GM12891 (cell line): ENCODE data around the gene ACAD9.

Experiments used
- DNase-seq: peaks from one replicate; pipeline ENCODE4 v3.0.0; 2011; ENCODE audit warnings: low spot score; ENCODE audit not compliant: insufficient read length
- FAIRE-seq: peaks from 2 replicates; lab custom pipeline; 2011; peaks lifted over from hg19 to GRCh38; lab: Jason Lieb, UNC
- PAX5 ChIP-seq: IDR thresholded peaks from 2 replicates; pipeline ENCODE4 v1.6.1; 2011; ENCODE audit warnings: low read length, moderate library complexity, mild to moderate bottlenecking; ENCODE audit not compliant: insufficient read depth, severe bottlenecking
- POLR2A ChIP-seq: IDR thresholded peaks from 2 replicates; pipeline ENCODE4 v1.6.1; 2011; ENCODE audit warnings: low read depth, low read length, control low read depth
- POLR2AphosphoS5 ChIP-seq: IDR thresholded peaks from 2 replicates; pipeline ENCODE4 v1.6.1; 2011; ENCODE audit warnings: low read depth, low read length, control low read depth
- POU2F2 ChIP-seq: IDR thresholded peaks from 2 replicates; pipeline ENCODE4 v1.6.1; 2011; ENCODE audit warnings: low read depth, mild to moderate bottlenecking, control low read depth, low read length, moderate library complexity
- SPI1 ChIP-seq: IDR thresholded peaks from 2 replicates; pipeline ENCODE4 v1.6.1; 2011; ENCODE audit warnings: low read depth, low read length, control low read depth
- TAF1 ChIP-seq: IDR thresholded peaks from 2 replicates; pipeline ENCODE4 v1.6.1; 2011; ENCODE audit warnings: low read depth, low read length, control low read depth

Gene ACAD9

GRCh38 chr3:128949158-128949557, 69.7 kb downstream of the ACAD9 start:
- TF ChIP-seq TAF1 (no peak), POLR2A (no peak), SPI1 (no peak), PAX5 (no peak), POLR2AphosphoS5 (no peak)
- FAIRE-seq = no peak
- no peak for DNase-seq

DNA sequence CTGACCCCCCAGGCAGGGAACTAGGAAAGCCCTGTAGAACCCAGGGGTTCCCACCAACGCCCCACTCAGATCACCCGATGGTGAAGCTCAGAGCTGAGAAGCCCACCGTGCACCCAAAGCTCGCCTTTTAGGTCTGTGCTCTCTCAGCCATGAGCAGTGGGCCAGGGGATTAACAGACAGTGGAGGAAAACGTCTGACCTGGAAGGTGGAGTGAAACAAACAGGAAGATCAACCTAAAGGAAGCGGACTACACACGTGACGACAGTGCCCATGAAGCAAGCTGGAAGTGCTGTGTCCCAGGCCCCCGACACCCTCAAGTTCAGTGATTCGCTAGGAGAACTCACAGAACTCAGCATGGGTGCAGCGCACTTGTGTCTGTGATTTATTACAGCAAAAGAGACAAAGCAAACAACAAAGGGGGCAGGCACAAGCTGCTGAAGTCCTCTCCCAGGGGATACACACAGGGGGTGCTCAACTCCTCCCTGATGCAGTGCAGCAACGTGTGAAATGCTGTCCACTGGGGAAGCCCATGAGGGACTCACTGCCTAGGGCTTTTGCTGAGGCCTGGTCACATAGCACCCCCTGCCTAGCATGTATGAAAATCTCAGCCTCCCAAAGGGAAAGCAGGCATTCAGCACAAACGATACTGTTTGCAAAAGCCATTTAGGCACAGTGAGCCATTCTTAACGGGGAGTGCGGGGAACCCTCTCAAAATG, 71.0 kb downstream of the ACAD9 start:
- TF ChIP-seq TAF1 (no peak), PAX5 (no peak), POLR2A (no peak), SPI1 (no peak), POLR2AphosphoS5 (no peak), POU2F2 (no peak)
- no peak for DNase-seq
- no peak for FAIRE-seq

DNA sequence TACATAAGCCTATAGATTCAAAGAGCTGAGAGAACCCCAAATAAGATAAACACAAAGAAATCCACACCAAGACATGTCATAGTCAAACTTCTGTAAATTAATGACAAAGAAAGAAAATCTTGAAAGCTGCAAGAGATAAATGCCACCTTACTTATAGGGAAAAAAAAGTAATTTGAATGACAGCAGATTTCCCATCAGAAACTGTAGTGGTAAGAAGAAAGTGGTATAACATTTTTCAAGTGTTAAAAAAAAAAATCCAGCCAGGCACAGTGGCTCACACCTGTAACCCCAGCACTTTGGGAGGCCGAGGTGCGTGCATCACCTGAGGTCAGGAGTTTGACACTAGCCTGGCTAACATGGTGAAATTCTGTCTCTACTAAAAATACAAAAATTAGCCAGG, 77.0 kb downstream of the ACAD9 start:
- no peak for FAIRE-seq

More for the DNA sequence above, 77.0 kb downstream of the ACAD9 start:
- TF ChIP-seq POU2F2 (no peak), SPI1 (no peak), POLR2AphosphoS5 (no peak), TAF1 (no peak), POLR2A (no peak), PAX5 (no peak)
- DNase-seq = no peak
